ENCODE data around the gene UST.

Gene UST

DNA sequence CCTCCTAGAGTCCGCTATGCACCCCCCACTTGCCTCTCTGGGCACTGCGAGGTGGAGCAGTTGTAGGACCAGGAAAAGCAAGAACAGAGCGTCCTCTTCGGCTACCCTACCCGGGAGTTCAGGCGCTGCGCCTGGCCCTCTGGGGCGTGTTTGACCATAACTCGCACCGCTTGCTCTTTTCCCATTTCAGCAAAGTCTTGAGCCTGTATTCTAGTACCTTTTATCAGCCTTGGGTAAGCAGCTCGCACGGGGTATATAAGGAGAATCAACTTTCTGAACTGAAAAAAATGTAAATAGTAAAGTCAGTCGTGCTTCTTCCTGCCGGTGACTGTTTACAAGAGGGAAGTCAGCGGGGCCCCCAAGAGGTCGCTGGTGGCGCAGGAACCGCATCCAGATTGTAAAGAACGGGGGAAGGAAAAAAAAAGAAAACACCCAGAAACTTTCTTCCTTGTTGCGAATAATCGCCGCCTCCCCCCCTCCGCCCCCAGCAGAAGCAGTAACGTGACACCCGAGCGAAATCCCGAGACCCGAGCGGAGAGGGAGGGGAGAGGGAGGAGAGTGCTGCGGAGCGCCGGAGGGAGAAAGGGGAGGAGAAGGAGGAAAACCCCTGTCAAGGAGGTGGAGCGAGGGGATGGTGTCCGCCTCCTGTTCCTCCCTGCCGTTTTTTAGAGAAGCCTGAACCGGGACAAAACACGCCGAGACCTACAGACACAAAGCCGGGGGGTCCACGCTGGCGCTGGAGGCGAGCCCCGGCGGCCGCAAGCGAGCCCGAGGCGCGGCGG is at the start of gene UST:
Gene UST (plus strand): TSS at position 668 of the 782 bp plus-strand sequence. CDS start 401 bp downstream, outside the sequence.
- FAIRE-seq, result no peak

- no peak for FAIRE-seq
Measured at GRCh38 chr6:148697895-148698440, 48.9 kb upstream of the UST start.

GRCh38 chr6:148698671-148699180 is 48.1 kb upstream of the UST start:
- FAIRE-seq, result no peak

DNA sequence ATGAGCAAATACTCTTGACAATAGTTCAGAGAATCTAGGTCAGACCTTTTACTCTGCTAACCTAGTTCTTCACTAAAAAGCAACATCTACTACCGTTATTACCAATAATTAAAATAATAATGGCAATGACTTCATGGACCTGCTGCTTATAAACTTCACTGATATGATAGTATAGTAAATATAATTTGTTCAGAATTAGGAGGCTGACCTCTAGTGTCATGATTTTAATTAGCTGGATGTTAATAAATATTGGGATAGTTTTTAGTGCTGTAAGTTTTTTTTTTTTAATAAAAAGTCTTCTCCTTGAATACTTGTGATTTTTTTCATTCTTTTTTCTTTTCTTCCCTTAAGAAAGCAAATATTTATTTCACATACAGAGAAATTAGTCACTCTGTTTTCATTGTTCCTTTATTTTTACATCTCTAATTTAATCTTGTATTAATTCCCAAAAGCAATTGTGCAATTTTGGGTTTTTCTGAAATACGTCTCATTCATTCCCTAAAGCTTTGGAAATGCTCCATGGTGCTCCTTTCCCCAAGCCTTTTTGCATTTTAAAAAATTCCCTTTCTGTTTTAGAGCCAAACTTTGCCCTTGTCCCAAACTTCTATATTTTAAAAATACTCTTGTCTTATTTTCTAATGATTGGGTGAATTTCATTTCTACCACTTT is 46.6 kb upstream of the UST start:
- no peak for FAIRE-seq

DNA sequence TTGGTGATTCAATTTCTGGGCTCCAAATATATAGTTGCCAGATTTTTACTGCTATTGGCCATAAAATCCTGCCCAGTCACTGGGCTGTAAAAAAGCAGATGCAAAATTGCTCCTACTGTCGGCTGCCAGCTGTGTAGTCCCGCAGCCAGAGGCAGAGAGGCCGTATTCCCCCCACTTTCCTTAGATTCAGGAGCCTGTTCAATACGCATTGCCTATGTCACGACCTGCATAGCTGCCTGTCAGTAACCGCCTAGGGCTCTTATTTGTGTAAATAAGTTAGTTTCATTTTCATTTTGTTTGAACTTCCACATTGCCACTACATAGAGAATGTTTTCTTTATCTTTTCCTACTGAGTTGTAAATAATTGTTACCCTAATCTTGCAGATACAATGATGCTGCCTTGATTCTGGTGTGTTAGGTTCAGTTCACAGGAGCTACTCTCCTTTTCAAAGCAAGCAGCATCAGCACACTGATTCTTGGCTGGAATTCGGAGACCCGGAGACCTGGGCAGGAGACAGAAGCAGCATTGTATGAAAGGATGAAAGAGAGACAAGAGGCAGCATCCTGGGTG is 46.0 kb upstream of the UST start:
- FAIRE-seq, result no peak

- FAIRE-seq, result no peak
Measured at GRCh38 chr6:148701375-148701774, 45.5 kb upstream of the UST start.

DNA sequence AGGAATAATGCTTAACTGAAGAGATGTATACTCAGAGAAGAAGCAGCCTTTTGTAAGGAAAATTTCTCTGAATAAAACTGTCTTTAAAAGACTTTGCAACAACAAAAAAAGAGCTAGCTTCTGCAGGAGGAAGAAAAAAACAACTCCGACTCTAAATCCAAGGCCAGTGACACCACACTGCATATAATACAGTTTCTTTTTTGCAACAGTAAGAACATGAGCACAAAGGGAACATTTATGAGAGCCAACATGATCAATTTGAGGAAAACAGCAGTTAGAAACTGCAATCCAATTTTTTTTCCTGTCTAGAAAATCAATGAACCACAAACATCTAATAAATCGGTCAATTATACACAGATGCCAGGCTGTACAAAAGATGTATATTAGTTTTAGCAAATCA is 42.9 kb upstream of the UST start:
- no peak for FAIRE-seq

DNA sequence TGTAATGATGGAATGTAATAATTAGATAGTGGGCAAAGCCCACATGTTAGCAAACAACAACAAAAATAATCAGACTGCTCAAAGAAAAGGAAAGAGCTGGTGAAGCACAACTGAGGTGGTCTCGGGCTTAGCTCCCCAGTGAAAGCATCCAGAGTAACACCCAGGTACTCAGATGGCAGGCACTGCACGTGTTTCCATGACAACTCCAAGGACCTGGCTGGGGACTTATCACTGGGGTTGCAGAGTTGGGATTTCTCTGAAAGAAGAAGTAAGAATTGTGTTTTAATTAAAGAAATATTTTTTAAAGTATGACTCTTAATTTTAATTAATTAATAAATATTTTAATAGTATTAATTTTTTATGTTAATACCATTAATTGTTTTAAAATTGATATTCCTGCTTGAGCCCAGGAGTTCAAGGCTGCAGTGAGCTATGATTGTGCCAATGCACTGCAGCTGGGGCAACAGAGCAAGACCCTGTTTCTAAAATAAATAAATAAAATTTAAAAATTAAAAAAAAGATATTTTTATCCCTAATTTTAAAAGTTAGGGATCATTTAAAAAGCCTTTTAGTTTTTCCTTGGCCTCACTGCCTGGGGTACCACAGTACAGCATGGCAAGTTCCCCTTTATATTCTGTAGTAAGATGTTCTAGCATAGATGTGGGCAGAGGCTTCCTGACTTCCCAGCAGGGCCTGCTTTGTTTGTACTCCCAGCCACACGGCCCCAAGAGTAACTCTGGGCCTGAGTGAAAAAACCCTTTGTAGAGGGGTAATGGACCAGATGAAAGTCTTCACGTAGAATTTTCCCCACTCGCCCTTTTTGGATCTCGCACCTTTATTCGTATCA is 42.2 kb upstream of the UST start:
- FAIRE-seq, result no peak

DNA sequence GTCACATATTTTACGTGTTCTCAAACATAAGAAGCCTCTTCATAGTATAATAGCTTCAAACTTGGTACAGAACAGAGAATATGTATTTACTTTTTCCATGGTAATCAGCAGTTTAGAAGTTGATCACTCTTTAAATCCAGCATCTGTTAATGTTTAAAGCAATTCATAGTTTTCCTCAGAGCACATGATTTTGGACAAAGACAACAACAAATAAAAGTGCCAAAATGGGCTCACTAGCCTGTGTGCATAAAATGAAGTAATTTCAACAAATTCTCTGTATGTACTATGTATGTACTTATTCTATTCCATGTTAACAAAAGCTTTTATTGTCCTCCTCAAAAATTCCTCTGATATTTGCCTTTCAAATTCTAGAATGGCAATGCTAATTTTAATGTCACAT is 38.1 kb upstream of the UST start:
- FAIRE-seq, result no peak

DNA sequence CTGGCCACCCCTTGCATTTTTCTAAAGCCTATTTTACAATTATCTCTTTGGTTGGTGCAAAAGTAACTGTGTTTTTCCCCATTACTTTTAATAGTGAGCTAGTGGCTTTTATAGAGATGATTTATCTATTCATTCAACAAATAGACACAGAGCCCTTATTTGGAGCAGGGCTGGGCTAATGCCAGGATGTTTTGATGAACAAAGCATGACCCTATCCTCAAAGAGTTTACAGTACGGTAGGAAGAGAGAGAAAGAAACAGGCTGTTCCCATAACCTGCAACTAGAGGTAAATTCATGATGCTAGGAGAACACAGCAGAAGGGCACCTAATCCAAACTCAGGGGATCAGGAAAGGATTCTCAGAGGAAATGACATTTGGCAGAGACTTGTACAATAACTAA is 37.3 kb upstream of the UST start:
- no peak for FAIRE-seq

DNA sequence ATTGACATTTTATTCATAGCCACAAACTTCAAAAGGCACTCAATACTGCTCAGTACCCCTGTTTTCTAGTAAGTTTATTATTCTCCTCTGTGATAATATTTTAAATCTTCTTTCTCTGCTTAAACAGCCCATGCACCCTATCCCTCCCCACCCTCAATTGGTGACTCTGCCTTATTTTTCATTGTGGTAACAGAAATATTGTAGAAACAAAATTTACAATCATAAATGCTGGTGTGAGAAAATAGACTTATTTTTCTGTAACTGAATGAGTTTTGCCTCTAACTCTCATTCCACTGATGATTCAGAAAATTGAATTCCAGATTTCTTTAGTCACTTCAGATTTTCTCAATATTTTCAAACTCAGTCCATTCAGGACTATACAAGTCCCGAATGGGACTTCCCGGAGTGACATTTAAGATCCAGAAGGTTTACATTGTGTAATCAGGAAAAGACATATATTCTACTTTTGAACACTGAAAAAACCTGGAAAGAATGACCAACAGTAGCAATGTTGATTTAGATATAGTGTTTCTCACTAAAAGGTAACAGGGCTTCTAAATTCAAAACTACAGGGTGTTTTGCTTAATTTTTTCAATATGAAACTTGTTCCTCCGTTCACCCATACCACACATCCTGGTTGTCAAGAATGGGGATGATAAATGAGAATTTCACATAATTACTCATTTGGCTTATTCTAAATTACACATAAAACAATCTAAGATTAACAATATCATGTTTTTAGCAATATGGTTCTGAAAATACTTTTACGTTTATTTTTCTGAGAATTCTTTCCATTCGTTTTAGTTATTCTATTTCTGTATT is 34.8 kb upstream of the UST start:
- no peak for FAIRE-seq

DNA sequence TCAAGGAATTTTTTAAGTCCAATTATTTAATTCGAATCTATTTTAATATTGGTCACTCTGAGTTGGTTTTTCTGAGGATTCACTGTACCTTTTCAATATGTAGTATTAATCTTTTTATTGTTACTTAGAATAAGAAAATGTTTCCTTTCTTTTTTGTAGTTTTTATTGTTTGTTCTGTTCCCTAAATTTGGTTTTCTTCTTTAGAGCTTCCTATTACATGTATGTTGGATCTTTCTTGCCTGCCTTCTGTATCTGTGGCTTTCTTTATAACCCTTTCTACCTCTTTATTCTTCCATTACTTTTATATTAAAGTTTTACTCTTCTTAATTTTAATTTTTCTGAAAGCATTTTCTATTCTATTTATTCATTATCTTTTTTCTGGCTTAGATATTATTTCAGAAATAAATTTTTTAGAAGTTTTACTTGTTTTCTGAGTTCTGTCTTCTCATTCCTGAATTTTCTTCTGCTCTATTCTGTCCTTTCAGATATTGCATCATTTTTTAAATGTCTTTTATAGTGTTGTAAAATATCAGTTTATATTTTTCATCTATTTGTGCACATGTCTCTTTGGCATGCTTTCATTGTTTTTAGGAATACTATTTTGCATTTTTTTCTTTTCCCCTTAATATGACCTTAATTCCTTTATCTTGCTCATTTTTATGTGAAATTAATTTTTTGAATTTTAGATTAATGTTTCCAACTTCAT is 33.6 kb upstream of the UST start:
- no peak for FAIRE-seq

DNA sequence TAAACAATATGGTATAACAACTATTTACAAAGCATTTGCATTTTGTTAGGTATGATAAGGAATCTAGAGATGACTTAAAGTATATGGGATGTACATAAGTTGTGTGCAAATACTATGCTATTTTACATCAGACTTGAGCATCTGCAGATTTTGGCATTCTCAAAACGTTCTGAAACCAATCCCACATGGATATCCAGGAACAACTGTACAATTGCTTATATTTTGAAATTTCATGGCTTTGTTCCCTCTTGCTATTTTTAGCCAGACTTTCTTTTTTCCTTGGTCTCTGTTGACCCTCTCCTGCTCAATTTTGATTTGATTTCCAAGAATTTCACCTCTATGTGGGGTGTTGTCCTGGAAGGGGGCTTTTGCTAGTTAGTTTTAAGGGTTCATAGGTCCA is 32.9 kb upstream of the UST start:
- no peak for FAIRE-seq

GRCh38 chr6:148716811-148717210 is 30.0 kb upstream of the UST start:
- FAIRE-seq, result no peak

DNA sequence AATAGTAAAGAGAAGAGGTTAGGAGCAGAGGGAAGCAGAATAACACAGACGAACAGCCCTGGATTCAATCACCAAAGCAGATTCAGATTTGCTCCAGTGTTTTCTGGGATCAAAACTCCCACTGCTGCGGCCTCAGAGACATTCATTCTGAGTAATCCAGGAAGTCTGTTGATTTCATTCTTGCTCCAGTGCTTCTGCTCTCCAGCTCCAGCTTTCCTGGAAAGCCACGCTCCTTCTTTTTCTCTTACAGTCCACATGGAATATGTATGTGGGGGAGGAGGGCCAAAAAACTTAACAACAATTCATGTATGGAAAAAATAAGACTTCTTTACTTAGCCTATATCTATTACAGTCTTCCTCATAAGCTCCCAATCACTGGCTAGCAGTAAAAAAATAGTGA is 26.4 kb upstream of the UST start:
- FAIRE-seq, result no peak

- FAIRE-seq, result no peak
Measured at GRCh38 chr6:148720897-148721296, 25.9 kb upstream of the UST start.

DNA sequence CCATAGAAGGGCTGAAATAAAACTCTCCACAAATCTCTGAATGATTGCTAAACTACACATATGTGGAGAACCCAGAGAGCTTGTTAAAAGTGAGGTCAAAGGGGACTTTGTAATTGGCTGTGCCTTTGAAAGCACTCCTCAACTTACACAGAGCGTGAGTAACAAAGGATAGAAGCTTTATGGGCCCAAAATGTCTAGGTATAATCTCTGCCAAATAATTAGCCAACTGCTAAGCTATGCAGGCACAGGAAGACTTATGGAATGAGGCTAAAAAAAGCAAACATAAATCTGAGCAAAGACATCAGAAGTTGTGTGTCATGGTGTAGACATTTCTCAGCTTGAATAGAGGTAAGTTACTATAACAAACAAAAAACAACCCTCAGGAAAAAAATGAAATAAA is 23.3 kb upstream of the UST start:
- FAIRE-seq, result no peak

DNA sequence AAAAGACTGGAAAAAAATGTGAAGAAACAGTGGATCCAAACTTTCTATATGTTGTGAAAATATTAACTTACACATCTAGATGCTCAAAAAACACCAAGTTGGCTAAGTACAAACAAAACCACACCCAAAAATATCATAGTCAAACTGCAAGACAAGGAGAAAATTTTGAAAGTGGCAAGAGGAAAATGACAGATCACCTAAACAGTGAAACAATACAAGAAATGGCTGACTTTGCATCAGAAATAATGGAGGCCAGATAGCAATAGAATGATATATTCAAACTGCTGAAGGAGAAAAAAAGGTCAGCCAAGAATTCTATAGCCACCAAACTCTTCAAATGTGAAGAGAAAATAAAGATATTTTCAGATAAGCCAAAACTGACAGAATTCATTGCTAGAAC is 22.4 kb upstream of the UST start:
- FAIRE-seq, result no peak

- no peak for FAIRE-seq
Measured at GRCh38 chr6:148727104-148727503, 19.7 kb upstream of the UST start.

- no peak for FAIRE-seq
Measured at GRCh38 chr6:148735989-148736388, 10.8 kb upstream of the UST start.

DNA sequence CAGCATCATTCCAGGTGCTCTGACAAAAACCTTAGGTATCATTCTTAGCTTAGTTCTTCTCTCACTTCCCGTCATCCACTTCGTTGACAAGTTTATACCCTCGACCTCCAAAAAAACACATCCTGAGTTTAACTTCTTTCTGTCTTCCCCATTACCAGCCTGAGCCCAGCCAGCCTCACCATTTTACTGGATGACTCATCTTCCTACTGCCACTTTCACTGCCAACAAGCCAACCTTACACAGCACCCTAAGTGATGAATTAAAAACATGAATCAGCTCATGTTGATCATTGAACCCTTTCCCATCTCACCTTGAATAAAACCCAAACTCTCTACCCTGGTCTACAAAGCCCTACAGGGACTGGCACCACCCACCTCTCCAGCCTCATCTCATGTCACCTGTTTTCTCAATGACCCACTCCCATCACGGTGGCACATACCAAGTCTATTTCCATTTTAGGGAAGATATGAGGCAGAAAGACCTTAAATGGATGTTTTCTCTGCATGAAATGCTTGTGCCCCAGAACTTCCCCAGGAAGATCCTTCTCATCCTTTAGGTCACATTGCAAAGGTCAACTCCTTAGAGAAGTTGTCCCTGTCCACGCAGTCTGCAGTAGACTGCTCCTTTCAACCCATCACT is 9.9 kb upstream of the UST start:
- no peak for FAIRE-seq
